Vagina (tissue), 2 donors: ENCODE results near the gene RPA3. TPM values are rescaled to one million over a fixed set of nuclear protein-coding genes. Genes with fewer than 3 reads are reported as not detected.

Experiments
- DNase-seq, 2 donors: peaks; one replicate each; pipeline ENCODE4 v3.0.0-alpha.2; 2017; ENCODE audit errors: extremely low spot score in 2 of 2
- H3K27ac ChIP-seq: fragments of 200-600 bp; sonication (generic); one replicate; pipeline ENCODE4 v1.5.1; 2019
- H3K27me3 ChIP-seq: fragments of 200-600 bp; sonication (generic); one replicate; pipeline ENCODE4 v1.5.1; 2019
- H3K36me3 ChIP-seq, 2 donors: fragments of 200-600 bp; sonication (generic); one replicate each; pipeline ENCODE4 v1.5.1; 2017 to 2019
- H3K4me1 ChIP-seq: fragments of 200-600 bp; sonication (generic); one replicate; pipeline ENCODE4 v1.5.1; 2019
- H3K4me3 ChIP-seq, 2 donors: fragments of 200-600 bp; sonication (generic); 1 replicate in 1 of 2; 2 replicates in 1 of 2; pipeline ENCODE4 v1.5.1; 2016 to 2019
- H3K9me3 ChIP-seq: fragments of 200-600 bp; sonication (generic); one replicate; pipeline ENCODE4 v1.5.1; 2019
- CTCF ChIP-seq, 3 experiments: fragments of 450-650 bp in 2 of 3; fragments of 200-600 bp in 1 of 3; sonication (generic) in 1 of 3; IDR thresholded peaks; one replicate each; pipeline ENCODE4 v1.5.1; 2017 to 2019; ENCODE audit warnings: antibody characterized with exemption in 3 of 3, mild to moderate bottlenecking in 2 of 3, moderate library complexity in 2 of 3
- POLR2A ChIP-seq, 2 donors: fragments of 450-650 bp; IDR thresholded peaks; one replicate each; pipeline ENCODE4 v1.6.1; 2017; ENCODE audit warnings: antibody characterized with exemption in 2 of 2, mild to moderate bottlenecking in 2 of 2, moderate library complexity in 2 of 2
- POLR2AphosphoS5 ChIP-seq, 2 donors: sonication (generic); formaldehyde crosslinking; IDR thresholded peaks; one replicate each; pipeline ENCODE4 v1.9.0; 2017; ENCODE audit warnings: antibody characterized with exemption in 2 of 2, mild to moderate bottlenecking in 2 of 2, low read depth in 1 of 2; ENCODE audit not compliant: insufficient read depth in 1 of 2
- intact Hi-C: fragments of 100-400 bp; cut with DNase I; formaldehyde crosslinking; loops from one replicate; pipeline ENCODE4 v1.15.1; 2023
- total RNA-seq: library from RNA; depleted of rRNA; stranded (reverse); fragments of >200 nt; gene quantifications from one replicate; pipeline ENCODE4 v1.2.3, GENCODE V29; 2016

Gene RPA3
- total RNA-seq, 1 donor from 2014 or later, result 12.3 TPM

GRCh38 chr7:7671361-7671760 lies 47.0 kb downstream of the RPA3 start:
- TF ChIP-seq POLR2A (IDR thresholded peaks at IDR 0.05) (no peak), POLR2AphosphoS5 (IDR thresholded peaks at IDR 0.05; ENCODE audit: insufficient read depth in 1 of 2, low read depth in 1 of 2) (no peak), CTCF (IDR thresholded peaks at IDR 0.05) (no peak)
- H3K9me3 ChIP-seq, result no peaks in the 10 kb centered on the region
- intact Hi-C loops, result no loop called here
- H3K36me3 ChIP-seq, result no peaks in the 10 kb centered on the region
- DNase-seq, result no peak
- H3K4me1 ChIP-seq, result no peaks in the 10 kb centered on the region
- no peak overlapping the region for H3K27ac ChIP-seq
- no peaks in the 10 kb centered on the region for H3K27me3 ChIP-seq
- no peak overlapping the region for H3K4me3 ChIP-seq

- intact Hi-C loops, result no loop called here
- no peak for DNase-seq
- Histone ChIP-seq H3K9me3 (no peaks in the 10 kb centered on the region), H3K4me1 (no peaks in the 10 kb centered on the region), H3K27me3 (no peaks in the 10 kb centered on the region), H3K4me3 (no peak overlapping the region), H3K27ac (no peak overlapping the region), H3K36me3 (no peaks in the 10 kb centered on the region)
- TF ChIP-seq POLR2A (IDR thresholded peaks at IDR 0.05), result no peak
- no peak for TF ChIP-seq POLR2AphosphoS5 (IDR thresholded peaks at IDR 0.05; ENCODE audit: insufficient read depth in 1 of 2, low read depth in 1 of 2)
- no peak for TF ChIP-seq CTCF (IDR thresholded peaks at IDR 0.05)
Observed at GRCh38 chr7:7670490-7670889, 47.9 kb downstream of the RPA3 start.

- peaks cover 8% of the 10 kb centered on the region for H3K4me1 ChIP-seq
- H3K27me3 ChIP-seq, result no peaks in the 10 kb centered on the region
- H3K9me3 ChIP-seq, result no peaks in the 10 kb centered on the region
- intact Hi-C loops, result no loop called here
- no peak overlapping the region for H3K4me3 ChIP-seq
- H3K36me3 ChIP-seq, result no peaks in the 10 kb centered on the region
- TF ChIP-seq POLR2A (IDR thresholded peaks at IDR 0.05), result no peak
- H3K27ac ChIP-seq, result no peak overlapping the region
- no peak for DNase-seq
Observed at GRCh38 chr7:7668706-7669105, 49.7 kb downstream of the RPA3 start.

- Histone ChIP-seq H3K27ac (no peak overlapping the region), H3K4me3 (no peak overlapping the region), H3K27me3 (no peaks in the 10 kb centered on the region), H3K9me3 (no peaks in the 10 kb centered on the region), H3K36me3 (no peaks in the 10 kb centered on the region), H3K4me1 (peaks cover 8% of the 10 kb centered on the region)
- DNase-seq, result no peak
- TF ChIP-seq POLR2AphosphoS5 (IDR thresholded peaks at IDR 0.05; ENCODE audit: insufficient read depth in 1 of 2, low read depth in 1 of 2), result no peak
- TF ChIP-seq CTCF (IDR thresholded peaks at IDR 0.05), result no peak
- no peak for TF ChIP-seq POLR2A (IDR thresholded peaks at IDR 0.05)
- intact Hi-C loops, result no loop called here
Observed at GRCh38 chr7:7667187-7667586, 51.2 kb downstream of the RPA3 start.

- H3K9me3 ChIP-seq, result no peaks in the 10 kb centered on the region
- no peak for TF ChIP-seq CTCF (IDR thresholded peaks at IDR 0.05)
- no peak for TF ChIP-seq POLR2A (IDR thresholded peaks at IDR 0.05)
- peaks cover 8% of the 10 kb centered on the region for H3K4me1 ChIP-seq
- H3K4me3 ChIP-seq, result no peak overlapping the region
- DNase-seq, result no peak
- H3K27ac ChIP-seq, result no peak overlapping the region
- intact Hi-C loops, result no loop called here
- H3K36me3 ChIP-seq, result no peaks in the 10 kb centered on the region
- H3K27me3 ChIP-seq, result no peaks in the 10 kb centered on the region
Observed at GRCh38 chr7:7665031-7665430, 53.4 kb downstream of the RPA3 start.

GRCh38 chr7:7664291-7664690 lies 54.1 kb downstream of the RPA3 start:
- no peak for TF ChIP-seq POLR2A (IDR thresholded peaks at IDR 0.05)
- TF ChIP-seq CTCF (IDR thresholded peaks at IDR 0.05), result no peak
- no peak for TF ChIP-seq POLR2AphosphoS5 (IDR thresholded peaks at IDR 0.05; ENCODE audit: insufficient read depth in 1 of 2, low read depth in 1 of 2)

More at GRCh38 chr7:7664291-7664690, 54.1 kb downstream of the RPA3 start:
- H3K9me3 ChIP-seq, result no peaks in the 10 kb centered on the region
- DNase-seq, result no peak
- H3K4me1 ChIP-seq, result peaks cover 8% of the 10 kb centered on the region
- no peak overlapping the region for H3K27ac ChIP-seq
- no peak overlapping the region for H3K4me3 ChIP-seq
- H3K36me3 ChIP-seq, result no peaks in the 10 kb centered on the region
- intact Hi-C loops, result no loop called here
- H3K27me3 ChIP-seq, result no peaks in the 10 kb centered on the region
